ENCODE data around the gene IER2.
"Not testable (repeated sequence)": the region's sequence is repeated elsewhere in the genome, so short reads cannot be mapped to it uniquely, and the experiment has no call there.

IER2 gene

GRCh38 chr19:13173139-13173737 is 23.0 kb downstream of the IER2 start:
- TF ChIP-seq GATA1 (IDR thresholded peaks at IDR 0.05; ENCODE audit: low read depth, low read length) (no peak), POLR2A (IDR thresholded peaks at IDR 0.05; ENCODE audit: low read length) (no peak)
- DNase-seq: no peak

DNA sequence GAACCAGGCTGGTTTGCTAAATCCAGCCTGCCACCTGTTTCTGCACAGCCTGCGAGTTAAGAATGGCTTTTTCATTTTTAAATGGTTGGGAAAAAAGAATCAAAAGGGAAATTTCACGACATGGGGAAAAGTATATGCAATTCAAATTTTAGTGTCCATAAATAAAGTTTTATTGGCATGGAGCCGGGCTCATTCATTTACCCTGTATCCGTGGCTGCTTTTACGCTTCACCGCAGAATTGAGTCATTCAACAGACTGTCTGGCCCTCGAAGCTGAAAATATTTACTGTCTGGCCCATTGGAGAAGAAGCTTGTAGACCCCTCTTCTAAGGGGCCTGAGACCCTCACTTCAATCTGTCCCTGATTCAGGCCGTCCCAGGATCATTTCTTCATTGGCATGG is 26.1 kb downstream of the IER2 start:
- no peak for DNase-seq
- no peak for TF ChIP-seq GATA1 (IDR thresholded peaks at IDR 0.05; ENCODE audit: low read depth, low read length)
- TF ChIP-seq POLR2A (IDR thresholded peaks at IDR 0.05; ENCODE audit: low read length): no peak

- DNase-seq: not testable (repeated sequence)
Measured at GRCh38 chr19:13177584-13177983, 27.4 kb downstream of the IER2 start.

DNA sequence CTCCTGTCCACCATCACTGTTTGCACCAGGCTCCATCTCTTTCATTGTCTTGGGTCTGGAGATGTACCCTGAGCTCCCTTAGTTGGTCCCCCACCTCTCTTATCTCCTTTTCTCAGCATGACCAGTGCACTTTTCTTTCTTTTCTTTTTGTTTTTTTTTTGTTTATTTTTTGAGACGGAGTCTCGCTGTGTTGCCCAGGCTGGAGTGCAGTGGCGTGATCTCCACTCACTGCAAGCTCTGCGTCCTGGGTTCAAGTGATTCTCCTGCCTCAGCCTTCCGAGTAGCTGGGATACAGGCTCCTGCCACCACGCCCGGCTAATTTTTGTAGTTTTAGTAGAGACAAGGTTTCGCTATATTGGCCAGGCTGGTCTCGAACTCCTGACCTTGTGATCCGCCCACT is 28.1 kb downstream of the IER2 start:
- DNase-seq: not testable (repeated sequence)

DNA sequence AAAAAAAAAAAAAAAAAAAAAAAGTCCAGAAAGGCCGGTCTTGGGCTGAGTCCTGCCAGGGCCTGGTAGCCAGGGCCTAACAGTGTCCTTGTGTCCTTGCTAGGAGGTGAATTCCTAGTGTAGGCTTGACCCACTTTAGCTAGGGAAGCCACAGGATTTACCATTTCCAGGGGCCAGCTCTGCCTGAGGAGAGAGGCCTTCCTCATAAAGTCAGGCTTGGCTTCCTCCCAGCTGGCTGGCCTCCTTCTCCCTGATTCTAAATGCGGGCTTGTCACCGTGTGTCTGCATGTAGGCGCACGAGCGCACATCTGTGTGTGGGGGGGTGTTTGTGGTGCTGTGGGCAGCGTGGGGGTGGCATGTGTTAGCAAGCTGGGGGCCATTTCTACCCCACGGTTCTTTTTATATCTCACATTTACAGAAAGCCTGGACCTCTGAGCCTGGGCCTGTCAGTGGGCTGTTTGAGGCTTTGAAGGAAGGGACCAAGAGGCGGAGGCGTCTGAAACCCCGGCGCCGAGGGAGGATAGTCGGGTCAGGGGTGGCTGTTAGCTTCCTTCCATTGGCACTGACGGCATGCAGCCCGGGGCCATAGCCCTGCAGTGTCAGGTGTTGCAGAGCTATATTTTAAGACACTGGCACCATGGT is 31.7 kb downstream of the IER2 start:
- no peak for DNase-seq
- TF ChIP-seq POLR2A (IDR thresholded peaks at IDR 0.05; ENCODE audit: low read length) (no peak), GATA1 (IDR thresholded peaks at IDR 0.05; ENCODE audit: low read depth, low read length) (no peak)

DNA sequence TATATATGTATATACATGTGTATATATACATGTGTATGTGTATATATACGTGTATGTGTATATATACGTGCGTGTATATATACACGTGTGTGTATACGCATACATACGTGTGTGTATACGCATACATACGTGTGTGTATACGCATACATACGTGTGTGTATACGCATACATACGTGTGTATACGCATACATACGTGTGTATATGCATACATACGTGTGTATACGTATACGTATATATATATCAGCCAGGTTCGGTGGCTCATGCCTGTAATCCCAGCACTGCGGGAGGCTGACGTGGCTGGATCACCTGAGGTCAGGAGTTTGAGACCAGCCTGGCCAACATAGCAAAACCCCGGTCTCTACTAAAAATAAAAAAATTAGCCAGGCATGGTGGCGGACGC is 34.7 kb downstream of the IER2 start:
- not testable (repeated sequence) for DNase-seq

- DNase-seq: not testable (repeated sequence)
Measured at GRCh38 chr19:13185763-13186657, 35.8 kb downstream of the IER2 start.

DNA sequence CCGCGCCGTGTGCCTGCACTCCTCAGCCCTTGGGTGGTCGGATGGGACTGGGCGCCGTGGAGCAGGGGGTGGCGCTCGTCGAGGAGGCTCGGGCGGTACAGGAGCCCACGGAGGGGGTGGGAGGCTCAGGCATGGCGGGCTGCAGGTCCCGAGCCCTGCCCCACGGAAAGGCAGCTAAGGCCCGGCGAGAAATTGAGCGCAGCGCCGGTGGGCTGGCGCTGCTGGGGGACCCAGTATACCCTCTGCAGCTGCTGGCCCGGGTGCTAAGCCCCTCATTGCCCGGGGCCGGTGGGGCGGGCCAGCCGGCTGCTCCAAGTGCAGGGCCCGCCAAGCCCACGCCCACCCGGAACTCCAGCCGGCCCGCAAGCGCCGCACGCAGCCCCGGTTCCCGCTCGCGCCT is 36.5 kb downstream of the IER2 start:
- DNase-seq: not testable (repeated sequence)

DNA sequence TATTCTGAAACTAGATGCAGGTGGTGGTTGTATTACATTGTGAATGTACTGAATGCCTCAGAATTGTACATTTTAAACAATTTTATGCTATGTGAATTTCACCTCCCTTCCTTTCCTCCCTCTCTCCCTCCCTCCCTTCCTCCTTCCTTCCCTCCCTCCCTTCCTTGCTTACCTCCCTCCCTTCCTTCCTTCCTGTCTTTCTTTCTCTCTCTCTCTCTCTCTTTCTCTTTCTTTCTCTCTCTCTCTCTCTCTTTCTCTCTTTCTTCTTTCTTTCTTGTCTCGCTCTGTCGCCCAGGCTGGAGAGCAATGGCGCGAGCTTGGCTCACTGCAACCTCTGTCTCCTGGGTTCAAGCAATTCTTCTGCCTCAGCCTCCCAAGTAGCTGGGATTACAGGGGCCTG is 37.2 kb downstream of the IER2 start:
- no peak for DNase-seq
- no peak for TF ChIP-seq GATA1 (IDR thresholded peaks at IDR 0.05; ENCODE audit: low read depth, low read length)
- TF ChIP-seq POLR2A (IDR thresholded peaks at IDR 0.05; ENCODE audit: low read length): no peak

DNA sequence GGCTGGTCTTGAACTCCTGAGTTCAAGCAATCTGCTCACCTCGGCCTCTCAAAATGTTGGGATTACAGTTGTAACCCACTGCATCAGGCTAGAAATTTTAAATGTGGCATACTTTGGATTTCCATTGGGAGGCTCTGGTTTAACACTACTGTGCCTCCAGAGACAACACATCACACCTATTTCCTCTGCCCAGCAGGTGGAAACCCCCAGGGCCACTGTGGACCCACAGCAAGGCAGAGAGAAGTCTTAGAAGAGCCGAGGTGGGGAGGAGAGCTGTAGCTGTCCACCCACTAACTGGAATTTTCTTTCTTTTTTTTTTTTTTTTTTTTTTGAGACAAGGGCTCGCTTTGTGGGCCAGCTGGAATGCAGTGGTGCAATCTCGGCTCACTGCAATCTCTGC is 39.4 kb downstream of the IER2 start:
- TF ChIP-seq GATA1 (IDR thresholded peaks at IDR 0.05; ENCODE audit: low read depth, low read length) (no peak), POLR2A (IDR thresholded peaks at IDR 0.05; ENCODE audit: low read length) (no peak)

DNA sequence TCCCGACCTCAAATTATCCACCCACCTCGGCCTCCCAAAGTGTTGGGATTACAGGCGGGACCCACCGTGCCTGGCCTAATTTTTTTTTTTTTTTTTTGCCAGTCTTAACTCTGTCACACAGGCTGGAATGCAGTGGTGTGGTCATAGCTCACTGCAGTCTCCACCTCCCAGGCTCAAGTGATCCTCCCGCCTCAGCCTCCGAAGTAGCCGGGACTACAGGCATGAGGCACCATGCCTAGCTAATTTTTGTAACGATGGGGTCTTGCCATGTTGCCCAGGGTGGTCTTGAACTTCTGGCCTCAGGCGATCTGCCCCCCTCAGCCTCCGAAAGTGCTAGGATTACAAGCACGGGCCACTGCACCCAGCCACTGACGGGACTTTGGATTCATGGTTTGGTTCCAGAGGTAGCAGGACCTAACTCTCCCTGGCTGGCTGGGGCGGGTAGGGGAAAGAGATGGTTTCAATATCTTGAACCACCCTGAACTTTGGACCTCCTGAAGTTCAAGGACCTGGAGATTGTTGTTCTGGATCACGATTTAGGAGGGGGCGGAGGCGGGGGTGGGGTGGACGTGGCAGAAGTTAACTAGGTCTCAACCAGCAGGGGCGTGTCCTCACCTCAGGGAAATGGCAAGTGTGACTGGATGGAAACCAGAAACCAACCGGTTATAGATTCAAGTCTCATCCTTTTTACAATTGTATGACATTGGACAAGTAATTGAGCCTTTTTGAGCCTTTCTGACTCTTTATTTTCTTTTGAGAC is 40.8 kb downstream of the IER2 start:
- DNase-seq: no peak
- TF ChIP-seq GATA1 (IDR thresholded peaks at IDR 0.05; ENCODE audit: low read depth, low read length): no peak
- no peak for TF ChIP-seq POLR2A (IDR thresholded peaks at IDR 0.05; ENCODE audit: low read length)

More for the DNA sequence above, 39.4 kb downstream of the IER2 start:
- no peak for DNase-seq

DNA sequence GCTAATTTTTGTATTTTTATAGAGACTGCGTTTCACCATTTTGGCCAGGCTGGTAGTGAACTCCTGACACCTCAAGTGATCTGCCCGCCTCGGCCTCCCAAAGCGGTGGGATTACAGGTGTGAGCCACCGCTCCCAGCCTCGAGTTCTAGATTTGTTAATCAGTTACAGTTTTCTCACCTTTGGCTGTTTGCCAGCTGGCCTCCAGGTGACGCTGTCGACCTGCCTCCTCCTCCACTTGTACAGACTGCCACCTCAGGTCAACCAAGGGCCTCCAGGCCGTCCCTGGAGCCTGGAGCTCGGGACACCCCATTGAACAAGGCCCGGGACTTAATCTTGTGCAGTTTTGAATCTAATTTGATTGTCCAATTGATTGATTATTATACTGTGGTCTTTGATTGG is 45.5 kb downstream of the IER2 start:
- TF ChIP-seq POLR2A (IDR thresholded peaks at IDR 0.05; ENCODE audit: low read length): no peak
- TF ChIP-seq GATA1 (IDR thresholded peaks at IDR 0.05; ENCODE audit: low read depth, low read length): no peak
- no peak for DNase-seq

DNA sequence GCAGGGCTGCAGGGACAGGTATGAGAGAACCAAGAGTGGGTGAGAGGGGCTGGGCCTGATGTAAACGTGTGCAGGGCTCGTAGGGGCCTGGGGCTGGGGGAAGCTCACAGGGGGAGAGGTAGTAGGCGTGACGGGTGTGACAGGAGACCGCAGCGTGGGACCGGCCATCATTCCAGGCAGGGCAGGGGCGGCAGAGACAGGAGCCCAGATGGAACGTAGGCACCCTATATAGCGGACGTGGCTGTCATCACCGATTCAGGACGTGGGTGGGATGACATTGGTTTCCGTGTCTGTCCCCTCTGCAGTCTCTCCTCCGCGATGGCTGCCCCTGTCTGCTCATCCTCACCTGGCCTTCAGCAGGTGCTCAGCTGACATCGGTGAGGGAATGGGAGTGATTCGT is 48.4 kb downstream of the IER2 start:
- TF ChIP-seq GATA1 (IDR thresholded peaks at IDR 0.05; ENCODE audit: low read depth, low read length) (no peak), POLR2A (IDR thresholded peaks at IDR 0.05; ENCODE audit: low read length) (no peak)
- DNase-seq: no peak

- not testable (repeated sequence) for DNase-seq
Measured at GRCh38 chr19:13202112-13202511, 51.9 kb downstream of the IER2 start.
